Mononuclear cell (primary cell): ENCODE data around the gene ZNF385A. TPM values are rescaled to one million over a fixed set of nuclear protein-coding genes. Genes with fewer than 3 reads are reported as not detected.

ENCODE experiments used
- H3K27me3 ChIP-seq: 2 replicates; pipeline ENCODE4 v1.6.0; 2011; ENCODE audit warnings: low read length, control low read depth; ENCODE audit not compliant: insufficient read depth
- H3K4me1 ChIP-seq: 2 replicates; pipeline ENCODE4 v1.5.1; 2011; ENCODE audit warnings: mild to moderate bottlenecking, low read length, control low read depth; ENCODE audit not compliant: insufficient read depth
- H3K4me3 ChIP-seq: 2 replicates; pipeline ENCODE4 v1.5.1; 2011; ENCODE audit warnings: mild to moderate bottlenecking, low read length, moderate library complexity
- H3K9me3 ChIP-seq: 2 replicates; pipeline ENCODE4 v1.5.1; 2011; ENCODE audit warnings: low read depth, mild to moderate bottlenecking, control low read depth, low read length
- total RNA-seq: library from RNA; depleted of rRNA; stranded (reverse); fragments of >200 nt; gene quantifications from one replicate; pipeline ENCODE4 v1.2.3, GENCODE V29; 2012

Gene ZNF385A
- total RNA-seq, 1 donor: 30.4 TPM

DNA sequence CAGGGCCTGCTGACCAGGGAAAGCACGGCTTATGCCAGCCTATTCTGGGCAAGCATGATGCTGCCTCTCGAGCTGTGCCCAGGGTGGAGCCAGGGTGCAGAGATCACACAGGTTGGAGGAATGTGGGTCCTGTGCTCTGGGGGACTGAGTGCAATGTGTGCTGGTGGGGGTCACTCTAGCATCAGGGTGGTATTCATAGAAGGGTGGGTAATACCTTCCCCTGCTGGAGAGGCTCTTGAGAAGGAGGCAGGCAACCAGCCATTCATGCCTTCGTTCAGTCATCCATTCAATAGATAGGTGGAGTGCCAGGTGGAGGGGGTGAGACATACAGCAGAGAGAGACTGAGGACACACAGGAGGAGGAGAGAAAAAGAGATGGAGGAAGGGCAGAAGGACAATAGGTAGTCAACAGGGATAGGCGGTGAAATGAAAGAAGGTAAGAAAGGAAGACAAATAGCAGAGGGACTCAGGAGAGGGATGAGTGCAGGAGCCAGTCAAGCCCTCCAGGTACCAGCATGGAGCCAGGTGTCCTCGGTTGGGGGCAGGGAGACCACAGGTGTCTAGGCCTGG, 5.2 kb upstream of the ZNF385A start:
- Histone ChIP-seq H3K4me3 (no peak overlapping the region), H3K4me1 (peaks cover 98% of the 10 kb centered on the region), H3K27me3 (no peaks in the 10 kb centered on the region), H3K9me3 (no peaks in the 10 kb centered on the region)

GRCh38 chr12:54389134-54389508, 4.6 kb upstream of the ZNF385A start:
- H3K4me1 ChIP-seq: peaks cover 98% of the 10 kb centered on the region
- no peak overlapping the region for H3K4me3 ChIP-seq
- H3K9me3 ChIP-seq: no peaks in the 10 kb centered on the region
- H3K27me3 ChIP-seq: no peaks in the 10 kb centered on the region

DNA sequence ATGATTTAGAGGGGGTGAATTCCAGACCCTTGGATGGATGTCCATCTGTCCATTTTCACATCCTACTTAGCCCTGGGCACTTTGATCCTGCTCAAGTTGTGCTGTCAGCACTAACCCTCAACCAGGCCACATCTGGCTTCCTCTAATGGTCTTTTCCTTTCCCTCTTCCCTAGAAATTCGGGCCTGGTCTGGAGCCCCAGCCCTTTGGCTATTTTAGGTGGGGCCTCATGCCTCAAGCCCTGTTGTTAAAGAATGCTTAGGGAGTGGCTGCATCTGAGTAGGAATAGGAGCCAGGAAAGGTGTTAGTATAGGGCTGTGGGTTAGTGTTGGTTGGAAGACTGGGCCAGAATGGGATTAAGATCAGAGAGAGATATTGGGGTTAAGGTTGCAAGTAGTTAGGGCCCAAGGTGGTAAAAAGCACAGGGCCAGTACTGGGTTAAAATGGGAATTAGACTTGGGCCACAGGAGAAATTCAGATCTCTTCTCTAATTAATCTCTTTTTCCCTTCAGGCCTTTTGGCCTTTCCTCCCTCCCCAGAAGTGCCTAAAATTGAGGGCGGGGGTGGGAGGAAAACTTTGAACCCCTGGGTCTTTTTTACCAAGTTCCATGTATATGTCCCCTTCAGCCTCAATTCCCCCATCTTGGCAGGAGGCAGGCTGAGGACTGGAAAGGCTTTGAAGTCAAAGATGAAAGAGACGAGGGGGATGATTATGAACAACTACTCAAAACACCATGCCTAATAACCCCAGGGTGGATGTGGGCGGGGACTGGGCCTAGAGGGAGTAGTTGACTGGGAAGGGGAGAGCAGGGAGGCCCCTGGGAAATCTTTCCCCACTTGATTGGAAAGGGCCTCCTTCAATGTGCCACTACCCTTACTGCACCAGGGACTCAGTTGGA, 4.0 kb upstream of the ZNF385A start:
- Histone ChIP-seq H3K4me3 (no peak overlapping the region), H3K4me1 (peaks cover 98% of the 10 kb centered on the region), H3K27me3 (no peaks in the 10 kb centered on the region), H3K9me3 (no peaks in the 10 kb centered on the region)

DNA sequence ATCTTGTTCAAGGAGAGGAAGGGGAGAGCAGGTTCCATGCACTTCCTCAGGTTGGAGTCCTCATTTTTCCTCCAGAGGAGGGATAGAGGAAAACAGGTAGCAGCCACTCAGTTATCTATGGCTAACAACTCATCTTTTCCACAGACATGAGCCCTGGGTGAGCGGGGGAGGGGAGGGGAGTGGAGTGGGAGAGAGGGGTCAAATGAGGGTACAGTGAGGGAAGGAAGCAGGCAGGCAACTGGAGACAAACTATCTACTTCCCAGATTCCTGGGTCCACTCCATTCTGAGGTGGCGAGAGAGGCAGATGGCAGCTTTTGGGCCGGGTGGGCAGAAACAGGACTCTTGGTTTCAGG, 2.6 kb upstream of the ZNF385A start:
- peaks cover 97% of the 10 kb centered on the region for H3K4me1 ChIP-seq
- no peak overlapping the region for H3K4me3 ChIP-seq

DNA sequence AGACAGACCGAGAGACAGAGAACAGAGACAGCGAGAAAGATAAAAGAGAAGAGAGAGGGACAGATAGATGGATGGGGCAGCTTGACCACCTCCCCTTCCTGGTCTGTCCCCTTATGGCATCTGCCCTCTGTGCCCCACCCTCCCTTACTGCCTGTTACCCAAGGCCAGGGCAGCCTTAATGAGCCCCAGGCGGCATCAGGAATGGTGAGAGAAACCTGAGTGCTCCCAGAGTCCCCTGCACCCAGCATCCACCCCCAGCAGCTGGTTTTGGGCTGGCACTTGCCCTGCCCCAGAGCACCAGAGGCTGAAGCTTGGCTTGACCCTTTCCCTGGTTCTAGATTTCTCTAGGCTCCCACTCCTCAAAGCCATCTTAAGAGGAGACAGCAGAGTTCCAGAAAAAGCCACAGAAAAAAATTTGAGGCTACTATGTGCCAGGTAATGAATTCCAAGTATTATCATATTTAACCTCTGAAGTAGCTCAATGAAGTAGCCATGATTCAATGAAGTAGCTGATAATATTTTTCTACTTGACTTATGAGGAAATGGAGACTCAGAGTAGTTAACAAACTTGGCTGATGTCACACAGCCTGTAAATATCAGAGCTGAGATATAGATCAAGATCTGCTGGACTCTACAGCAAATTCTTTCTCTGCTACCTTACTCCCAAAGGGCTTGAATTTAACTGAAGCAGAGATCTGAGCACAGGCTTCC, 2.0 kb upstream of the ZNF385A start:
- peaks cover 97% of the 10 kb centered on the region for H3K4me1 ChIP-seq

More for the DNA sequence above, 2.6 kb upstream of the ZNF385A start:
- Histone ChIP-seq H3K27me3 (no peaks in the 10 kb centered on the region), H3K9me3 (no peaks in the 10 kb centered on the region)

DNA sequence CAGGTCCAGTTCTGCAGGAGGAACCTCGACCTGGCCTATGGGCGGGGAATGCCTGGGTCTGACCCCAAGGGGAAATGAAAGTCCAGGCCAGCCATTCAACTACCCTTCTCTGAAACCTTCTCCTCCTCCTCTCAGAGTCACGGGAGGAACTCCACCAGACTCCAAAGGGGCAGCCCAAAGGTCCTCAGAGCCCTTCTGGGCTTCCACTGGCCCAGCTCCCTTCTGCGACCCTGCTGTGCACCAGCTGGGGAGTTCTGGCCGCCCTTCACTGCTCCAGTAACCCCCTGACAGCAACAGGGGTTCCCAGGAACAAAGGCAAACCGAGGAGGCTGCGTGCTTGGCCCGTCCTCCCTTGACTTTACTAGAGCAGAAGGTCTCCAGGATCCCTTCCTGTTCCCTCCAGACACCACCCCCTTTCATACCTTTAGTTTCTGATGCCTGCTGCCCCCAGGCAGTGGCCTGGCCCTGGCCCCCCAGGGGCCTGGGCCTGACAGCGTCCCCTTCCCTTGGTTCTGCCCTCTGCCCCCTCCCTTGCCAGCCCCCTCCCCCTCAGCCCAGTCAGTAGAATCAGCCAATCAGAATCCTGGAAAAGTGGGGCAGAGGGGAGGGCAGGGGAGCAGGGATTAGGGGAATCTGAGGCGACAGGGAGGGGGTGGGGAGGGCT, 850 bp upstream of the ZNF385A start:
- Histone ChIP-seq H3K27me3 (no peaks in the 10 kb centered on the region), H3K4me1 (peaks cover 98% of the 10 kb centered on the region), H3K9me3 (no peaks in the 10 kb centered on the region), H3K4me3 (no peak overlapping the region)

More for the DNA sequence above, 2.0 kb upstream of the ZNF385A start:
- H3K4me3 ChIP-seq: no peak overlapping the region
- H3K27me3 ChIP-seq: no peaks in the 10 kb centered on the region
- H3K9me3 ChIP-seq: no peaks in the 10 kb centered on the region

- Histone ChIP-seq H3K9me3 (no peaks in the 10 kb centered on the region), H3K27me3 (no peaks in the 10 kb centered on the region), H3K4me3 (no peak overlapping the region), H3K4me1 (peaks cover 89% of the 10 kb centered on the region)
Measured at GRCh38 chr12:54383041-54383609, 1.4 kb downstream of the ZNF385A start.

- no peaks in the 10 kb centered on the region for H3K27me3 ChIP-seq
- H3K4me1 ChIP-seq: peaks cover 69% of the 10 kb centered on the region
- H3K4me3 ChIP-seq: no peak overlapping the region
- H3K9me3 ChIP-seq: no peaks in the 10 kb centered on the region
Measured at GRCh38 chr12:54381136-54381535, 3.4 kb downstream of the ZNF385A start.

GRCh38 chr12:54379398-54380201, 4.9 kb downstream of the ZNF385A start:
- Histone ChIP-seq H3K9me3 (no peaks in the 10 kb centered on the region), H3K27me3 (no peaks in the 10 kb centered on the region), H3K4me1 (peaks cover 53% of the 10 kb centered on the region), H3K4me3 (no peak overlapping the region)

DNA sequence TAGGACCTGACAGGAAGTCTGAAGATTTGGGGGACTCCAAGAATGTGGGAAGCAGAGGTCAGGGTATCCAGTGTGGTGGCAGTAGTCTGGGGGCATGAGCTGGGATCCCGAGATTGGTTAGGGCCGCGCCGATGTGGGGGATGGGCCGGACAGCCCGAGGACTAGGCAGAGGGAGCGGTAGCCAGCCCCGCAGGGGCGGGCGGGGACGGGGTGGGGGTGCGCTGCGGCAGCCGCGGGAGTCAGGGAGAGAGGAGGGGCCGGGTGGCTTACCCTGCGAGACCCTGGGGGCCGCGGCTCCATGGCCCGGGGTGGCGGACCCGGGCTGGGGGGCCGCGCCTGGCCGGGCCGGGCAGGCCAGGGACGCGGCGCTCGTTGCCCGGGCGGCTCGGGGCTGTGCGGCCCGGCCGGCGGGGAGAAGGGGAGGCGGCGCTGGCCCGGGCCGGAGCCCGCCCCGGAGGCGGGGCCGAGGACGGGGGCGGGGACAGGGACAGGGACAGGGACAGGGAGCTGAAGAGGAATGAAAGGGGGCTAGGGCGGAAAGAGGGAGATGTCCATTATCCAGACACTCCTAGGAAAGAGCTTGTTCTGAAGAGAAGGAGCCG, 5.6 kb downstream of the ZNF385A start:
- H3K27me3 ChIP-seq: no peaks in the 10 kb centered on the region
- H3K9me3 ChIP-seq: no peaks in the 10 kb centered on the region
- no peak overlapping the region for H3K4me3 ChIP-seq
- peaks cover 46% of the 10 kb centered on the region for H3K4me1 ChIP-seq

- H3K4me1 ChIP-seq: peaks cover 38% of the 10 kb centered on the region
- no peaks in the 10 kb centered on the region for H3K27me3 ChIP-seq
- H3K9me3 ChIP-seq: no peaks in the 10 kb centered on the region
- no peak overlapping the region for H3K4me3 ChIP-seq
Measured at GRCh38 chr12:54377797-54378515, 6.6 kb downstream of the ZNF385A start.

DNA sequence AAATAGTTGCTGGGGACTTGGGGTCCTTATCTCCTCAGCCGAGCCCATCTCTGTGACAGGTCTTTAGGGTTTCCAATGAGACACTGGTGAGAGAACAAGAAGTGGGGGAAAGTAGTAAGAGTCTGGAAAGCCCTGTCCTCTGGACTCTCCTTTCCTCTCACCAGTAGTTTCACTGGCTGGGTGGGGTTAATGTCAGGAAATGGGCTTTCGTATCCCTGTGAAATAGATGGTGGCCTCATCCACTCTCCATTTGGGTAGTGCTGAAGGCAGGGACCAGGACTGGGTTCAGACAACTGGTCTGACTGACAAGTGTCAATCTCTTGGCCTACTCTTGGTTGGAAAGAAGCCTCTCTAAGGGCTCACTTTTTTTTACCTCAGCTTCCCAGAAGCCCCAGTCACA, 7.5 kb downstream of the ZNF385A start:
- Histone ChIP-seq H3K27me3 (no peaks in the 10 kb centered on the region), H3K9me3 (no peaks in the 10 kb centered on the region), H3K4me3 (no peak overlapping the region), H3K4me1 (peaks cover 34% of the 10 kb centered on the region)

DNA sequence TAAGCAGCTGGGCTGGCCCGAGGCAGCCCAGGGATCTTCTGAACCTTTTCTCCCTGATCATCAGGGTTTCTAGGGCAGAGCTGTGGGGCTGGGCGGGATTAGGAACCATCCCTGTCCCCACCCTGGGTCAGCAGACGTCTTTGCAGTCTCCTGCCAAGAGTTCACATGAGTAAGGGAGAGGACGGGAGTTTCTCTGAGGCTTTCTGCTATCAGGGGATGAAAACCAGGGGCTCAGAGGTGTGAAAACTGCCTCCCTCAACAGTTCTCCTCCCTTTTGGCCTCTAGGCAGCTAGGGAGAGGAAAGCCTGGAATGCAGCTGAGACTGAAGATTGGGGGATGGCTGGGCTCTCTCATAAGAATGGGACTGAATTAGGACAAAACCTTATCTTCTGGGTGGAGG, 7.9 kb downstream of the ZNF385A start:
- Histone ChIP-seq H3K27me3 (no peaks in the 10 kb centered on the region), H3K9me3 (no peaks in the 10 kb centered on the region), H3K4me1 (peaks cover 33% of the 10 kb centered on the region), H3K4me3 (no peak overlapping the region)
